Measurements from ENCODE around the gene TNFSF11. TPM values are rescaled to one million over a fixed set of nuclear protein-coding genes. Genes with fewer than 3 reads are reported as not detected.

Gene TNFSF11
- total RNA-seq, 6 experiments from 2014 or later, result 0.15 to 1.5 (median 0.45) TPM

GRCh38 chr13:42617221-42617620, 43.3 kb downstream of the TNFSF11 start:
- intact Hi-C loops (cut with DNase I), result no loop called here
- no peak overlapping the region for H3K4me3 ChIP-seq
- H3K36me3 ChIP-seq, result no peaks in the 10 kb centered on the region
- H3K27ac ChIP-seq, result no peak overlapping the region
- DNase-seq (no peak), ATAC-seq (no peak)
- no peaks in the 10 kb centered on the region for H3K4me1 ChIP-seq
- H3K9me3 ChIP-seq, result no peaks in the 10 kb centered on the region
- no peaks in the 10 kb centered on the region for H3K27me3 ChIP-seq
- WGBS (ENCODE audit: insufficient coverage, low coverage, low lambda C conversion rate, missing lambda C conversion rate), result 79% methylated on average over 3 of the region's 3 CpGs
- TF ChIP-seq POLR2A (IDR thresholded peaks at IDR 0.05), result no peak
- TF ChIP-seq, protein P1, sequence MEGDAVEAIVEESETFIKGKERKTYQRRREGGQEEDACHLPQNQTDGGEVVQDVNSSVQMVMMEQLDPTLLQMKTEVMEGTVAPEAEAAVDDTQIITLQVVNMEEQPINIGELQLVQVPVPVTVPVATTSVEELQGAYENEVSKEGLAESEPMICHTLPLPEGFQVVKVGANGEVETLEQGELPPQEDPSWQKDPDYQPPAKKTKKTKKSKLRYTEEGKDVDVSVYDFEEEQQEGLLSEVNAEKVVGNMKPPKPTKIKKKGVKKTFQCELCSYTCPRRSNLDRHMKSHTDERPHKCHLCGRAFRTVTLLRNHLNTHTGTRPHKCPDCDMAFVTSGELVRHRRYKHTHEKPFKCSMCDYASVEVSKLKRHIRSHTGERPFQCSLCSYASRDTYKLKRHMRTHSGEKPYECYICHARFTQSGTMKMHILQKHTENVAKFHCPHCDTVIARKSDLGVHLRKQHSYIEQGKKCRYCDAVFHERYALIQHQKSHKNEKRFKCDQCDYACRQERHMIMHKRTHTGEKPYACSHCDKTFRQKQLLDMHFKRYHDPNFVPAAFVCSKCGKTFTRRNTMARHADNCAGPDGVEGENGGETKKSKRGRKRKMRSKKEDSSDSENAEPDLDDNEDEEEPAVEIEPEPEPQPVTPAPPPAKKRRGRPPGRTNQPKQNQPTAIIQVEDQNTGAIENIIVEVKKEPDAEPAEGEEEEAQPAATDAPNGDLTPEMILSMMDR (IDR thresholded peaks at IDR 0.05), result no peak

GRCh38 chr13:42623916-42624315, 50.0 kb downstream of the TNFSF11 start:
- H3K27ac ChIP-seq, result no peak overlapping the region
- WGBS (ENCODE audit: insufficient coverage, low coverage, low lambda C conversion rate, missing lambda C conversion rate), result 53% methylated on average over 2 of the region's 2 CpGs

DNA sequence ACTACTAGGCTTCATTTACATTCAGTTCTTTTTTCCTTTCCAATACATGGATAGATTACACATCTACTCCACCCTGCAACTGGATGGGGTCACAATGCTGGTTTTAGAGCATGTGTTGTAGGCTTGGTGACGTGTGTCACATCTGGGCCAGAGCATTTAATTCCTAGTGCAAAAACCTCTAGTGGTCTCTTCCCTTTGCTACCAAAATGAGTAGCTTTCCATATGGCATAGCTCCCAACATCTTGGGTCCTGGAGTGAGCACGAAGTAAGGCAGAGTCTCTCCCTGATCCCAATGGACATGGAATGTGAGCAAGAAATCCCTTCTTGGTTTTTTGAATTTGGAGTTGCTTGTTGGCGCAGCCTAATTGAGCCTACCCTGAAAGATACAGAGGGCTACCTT, 51.7 kb downstream of the TNFSF11 start:
- no peak overlapping the region for H3K4me3 ChIP-seq
- no peaks in the 10 kb centered on the region for H3K4me1 ChIP-seq
- ATAC-seq (no peak), DNase-seq (no peak)
- H3K27me3 ChIP-seq, result no peaks in the 10 kb centered on the region
- TF ChIP-seq, protein P1 (IDR thresholded peaks at IDR 0.05), result no peak
- 43% methylated on average over 2 of the region's 3 CpGs for WGBS (ENCODE audit: insufficient coverage, low coverage, low lambda C conversion rate, missing lambda C conversion rate)
- H3K27ac ChIP-seq, result no peak overlapping the region
- intact Hi-C loops (cut with DNase I), result no loop called here
- no peaks in the 10 kb centered on the region for H3K36me3 ChIP-seq
- H3K9me3 ChIP-seq, result no peaks in the 10 kb centered on the region

More at GRCh38 chr13:42623916-42624315, 50.0 kb downstream of the TNFSF11 start:
- DNase-seq, result no peak
- no peaks in the 10 kb centered on the region for H3K27me3 ChIP-seq
- intact Hi-C loops (cut with DNase I), result no loop called here
- no peak for TF ChIP-seq POLR2A (IDR thresholded peaks at IDR 0.05)
- TF ChIP-seq, protein P1 (IDR thresholded peaks at IDR 0.05), result no peak
- H3K4me1 ChIP-seq, result no peaks in the 10 kb centered on the region
- no peak for ATAC-seq
- H3K9me3 ChIP-seq, result no peaks in the 10 kb centered on the region
- no peak overlapping the region for H3K4me3 ChIP-seq
- no peaks in the 10 kb centered on the region for H3K36me3 ChIP-seq

- H3K36me3 ChIP-seq, result no peaks in the 10 kb centered on the region
- H3K4me1 ChIP-seq, result no peaks in the 10 kb centered on the region
- no peak overlapping the region for H3K4me3 ChIP-seq
- ATAC-seq, result no peak
- 82% methylated on average over 3 of the region's 5 CpGs for WGBS (ENCODE audit: insufficient coverage, low coverage, low lambda C conversion rate, missing lambda C conversion rate)
- no peaks in the 10 kb centered on the region for H3K9me3 ChIP-seq
- TF ChIP-seq POLR2A (IDR thresholded peaks at IDR 0.05), result no peak
- TF ChIP-seq, protein P1 (IDR thresholded peaks at IDR 0.05), result no peak
- intact Hi-C loops (cut with DNase I), result no loop called here
- no peak overlapping the region for H3K27ac ChIP-seq
- no peaks in the 10 kb centered on the region for H3K27me3 ChIP-seq
- no peak for DNase-seq
Observed at GRCh38 chr13:42626176-42626860, 52.4 kb downstream of the TNFSF11 start.
